Ovary (tissue), 3 donors: ENCODE results near the gene PHLDB3.

Experiments
- POLR2A ChIP-seq: fragments of 450-650 bp; IDR thresholded peaks from one replicate; pipeline ENCODE4 v1.6.1; 2017; ENCODE audit warnings: antibody characterized with exemption, mild to moderate bottlenecking, moderate library complexity
- TF ChIP-seq, protein P1 (sequence below), 3 donors: fragments of 450-650 bp in 2 of 3; fragments of 200-600 bp in 1 of 3; IDR thresholded peaks; one replicate each; pipeline versions ENCODE4 v1.5.1 to v1.8.0; 2016 to 2022; ENCODE audit warnings: antibody characterized with exemption in 3 of 3, mild to moderate bottlenecking in 1 of 3
- donor health status: DM: no; HTN: no; CAD: no.

DNA sequence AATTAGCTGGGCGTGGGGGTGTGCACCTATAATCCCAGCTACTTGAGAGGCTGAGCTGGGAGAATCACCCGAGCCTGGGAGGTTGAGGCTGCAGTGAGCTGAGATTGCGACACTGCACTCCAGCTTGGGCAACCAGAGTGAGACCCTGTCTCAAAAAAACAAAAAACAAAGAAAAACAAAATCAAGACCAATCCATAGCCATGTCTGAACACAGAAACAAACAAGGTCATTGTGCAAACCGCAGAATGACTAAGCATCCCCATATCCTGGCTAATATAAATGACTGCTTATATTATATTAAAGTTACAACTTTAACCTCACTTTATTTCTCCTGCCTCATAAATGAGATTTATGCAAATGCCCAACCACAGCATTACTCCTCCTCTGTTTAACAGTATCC lies 36.8 kb downstream of the PHLDB3 start:
- TF ChIP-seq, protein P1, sequence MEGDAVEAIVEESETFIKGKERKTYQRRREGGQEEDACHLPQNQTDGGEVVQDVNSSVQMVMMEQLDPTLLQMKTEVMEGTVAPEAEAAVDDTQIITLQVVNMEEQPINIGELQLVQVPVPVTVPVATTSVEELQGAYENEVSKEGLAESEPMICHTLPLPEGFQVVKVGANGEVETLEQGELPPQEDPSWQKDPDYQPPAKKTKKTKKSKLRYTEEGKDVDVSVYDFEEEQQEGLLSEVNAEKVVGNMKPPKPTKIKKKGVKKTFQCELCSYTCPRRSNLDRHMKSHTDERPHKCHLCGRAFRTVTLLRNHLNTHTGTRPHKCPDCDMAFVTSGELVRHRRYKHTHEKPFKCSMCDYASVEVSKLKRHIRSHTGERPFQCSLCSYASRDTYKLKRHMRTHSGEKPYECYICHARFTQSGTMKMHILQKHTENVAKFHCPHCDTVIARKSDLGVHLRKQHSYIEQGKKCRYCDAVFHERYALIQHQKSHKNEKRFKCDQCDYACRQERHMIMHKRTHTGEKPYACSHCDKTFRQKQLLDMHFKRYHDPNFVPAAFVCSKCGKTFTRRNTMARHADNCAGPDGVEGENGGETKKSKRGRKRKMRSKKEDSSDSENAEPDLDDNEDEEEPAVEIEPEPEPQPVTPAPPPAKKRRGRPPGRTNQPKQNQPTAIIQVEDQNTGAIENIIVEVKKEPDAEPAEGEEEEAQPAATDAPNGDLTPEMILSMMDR (IDR thresholded peaks at IDR 0.05), result no peak
- no peak for TF ChIP-seq POLR2A
